Transverse colon (tissue), 4 donors: ENCODE measurements around the gene MAP2K6. TPM values are rescaled to one million over a fixed set of nuclear protein-coding genes. Genes with fewer than 3 reads are reported as not detected.

Source experiments
- DNase-seq: peaks from one replicate; pipeline ENCODE4 v3.0.0-alpha.2; 2019
- H3K27ac ChIP-seq, 4 donors: fragments of 200-600 bp; sonication (generic); 2 replicates each; pipeline ENCODE4 v1.5.1; 2016 to 2018; ENCODE audit warnings: inconsistent platforms in 4 of 4
- H3K27me3 ChIP-seq: fragments of 200-600 bp; sonication (generic); 2 replicates; pipeline ENCODE4 v1.5.1; 2017; ENCODE audit warnings: inconsistent platforms
- H3K36me3 ChIP-seq, 4 donors: fragments of 200-600 bp; sonication (generic); 2 replicates each; pipeline ENCODE4 v1.5.1; 2017 to 2019; ENCODE audit warnings: inconsistent platforms in 4 of 4
- H3K4me1 ChIP-seq, 4 donors: fragments of 200-600 bp; sonication (generic); 2 replicates each; pipeline ENCODE4 v1.5.1; 2017 to 2020; ENCODE audit warnings: inconsistent platforms in 4 of 4
- H3K4me3 ChIP-seq, 4 donors: fragments of 200-600 bp; sonication (generic); 1 replicate in 1 of 4; 2 replicates in 3 of 4; pipeline versions ENCODE4 v1.5.1 to v1.6.1; 2017 to 2019; ENCODE audit warnings: inconsistent platforms in 4 of 4
- H3K9me3 ChIP-seq, 2 donors: fragments of 200-600 bp; sonication (generic); 2 replicates each; pipeline ENCODE4 v1.5.1; 2017 to 2019; ENCODE audit warnings: inconsistent platforms in 2 of 2
- CTCF ChIP-seq, 5 experiments: fragments of 200-600 bp in 3 of 5; fragments of 450-650 bp in 2 of 5; sonication (generic) in 3 of 5; IDR thresholded peaks; 1 replicate in 2 of 5; 2 replicates in 3 of 5; pipeline ENCODE4 v1.5.1; 2016 to 2017; ENCODE audit warnings: antibody characterized with exemption in 5 of 5, inconsistent platforms in 3 of 5, mild to moderate bottlenecking in 2 of 5, moderate library complexity in 1 of 5
- EP300 ChIP-seq: sonication (generic); formaldehyde crosslinking; IDR thresholded peaks from one replicate; pipeline ENCODE4 v1.6.1; 2017; ENCODE audit warnings: antibody characterized with exemption, low read depth
- POLR2A ChIP-seq: fragments of 450-650 bp; IDR thresholded peaks from one replicate; pipeline ENCODE4 v1.6.1; 2016; ENCODE audit warnings: antibody characterized with exemption, mild to moderate bottlenecking, moderate library complexity
- POLR2AphosphoS5 ChIP-seq, 3 donors: sonication (generic); formaldehyde crosslinking; IDR thresholded peaks; one replicate each; pipeline ENCODE4 v1.6.1; 2016; ENCODE audit warnings: antibody characterized with exemption in 3 of 3
- WGBS, 2 donors: methylation state at CpG; one replicate each; pipeline ENCODE4 v1.1.5; 2018; ENCODE audit warnings: low coverage in 1 of 2; 5-methylcytosine and 5-hydroxymethylcytosine counted together
- in situ Hi-C, 4 donors: fragments of 200-750 bp; cut with MboI; loops; one replicate each; pipeline versions ENCODE4 v1.15.0 to v1.15.1; 2017; ENCODE audit warnings: low sequenced_read_pairs in 3 of 4, low pct_ligation_motif_present in 1 of 4, low pct_unique_long_range_greater_than_20kb in 1 of 4
- intact Hi-C: fragments of 100-400 bp; cut with DNase I; formaldehyde crosslinking; loops from one replicate; pipeline ENCODE4 v1.15.1; 2023; ENCODE audit warnings: low total_unique reads
- total RNA-seq, 4 donors: library from RNA; depleted of rRNA; stranded (reverse); fragments of >200 nt; gene quantifications; one replicate each; pipeline ENCODE4 v1.1.0, GENCODE V29; 2016

Gene MAP2K6
- total RNA-seq, 4 donors from 2014 or later, result 16.1 to 50.7 (median 45.8) TPM

- H3K27me3 ChIP-seq, result peaks cover 19% of the 10 kb centered on the region
- intact Hi-C loops, result no loop called here
- no peak overlapping the region for H3K4me3 ChIP-seq
- no peak for DNase-seq
- in situ Hi-C loops, result loop anchor here in 3 of 4 donors (10.0 to 25.0 kb wide), 2 partner anchors 565 to 582 kb away; partner anchors contain the start of gene KCNJ2 (in 2 of the 3)
- WGBS, 2 donors, result 94 to 98% methylated on average over 5 of the region's 5 CpGs
- TF ChIP-seq POLR2AphosphoS5 (IDR thresholded peaks at IDR 0.05), result no peak
- no peak for TF ChIP-seq POLR2A
- TF ChIP-seq EP300, result no peak
- TF ChIP-seq CTCF (IDR thresholded peaks at IDR 0.05), result no peak
- no peak overlapping the region for H3K27ac ChIP-seq
- H3K4me1 ChIP-seq, result peaks cover 0 to 4% (median 0%) of the 10 kb centered on the region in 4 donors
- no peaks in the 10 kb centered on the region for H3K9me3 ChIP-seq
- H3K36me3 ChIP-seq, result no peaks in the 10 kb centered on the region
These were observed 165.6 kb downstream of the MAP2K6 start for GRCh38 chr17:69579961-69580677.

DNA sequence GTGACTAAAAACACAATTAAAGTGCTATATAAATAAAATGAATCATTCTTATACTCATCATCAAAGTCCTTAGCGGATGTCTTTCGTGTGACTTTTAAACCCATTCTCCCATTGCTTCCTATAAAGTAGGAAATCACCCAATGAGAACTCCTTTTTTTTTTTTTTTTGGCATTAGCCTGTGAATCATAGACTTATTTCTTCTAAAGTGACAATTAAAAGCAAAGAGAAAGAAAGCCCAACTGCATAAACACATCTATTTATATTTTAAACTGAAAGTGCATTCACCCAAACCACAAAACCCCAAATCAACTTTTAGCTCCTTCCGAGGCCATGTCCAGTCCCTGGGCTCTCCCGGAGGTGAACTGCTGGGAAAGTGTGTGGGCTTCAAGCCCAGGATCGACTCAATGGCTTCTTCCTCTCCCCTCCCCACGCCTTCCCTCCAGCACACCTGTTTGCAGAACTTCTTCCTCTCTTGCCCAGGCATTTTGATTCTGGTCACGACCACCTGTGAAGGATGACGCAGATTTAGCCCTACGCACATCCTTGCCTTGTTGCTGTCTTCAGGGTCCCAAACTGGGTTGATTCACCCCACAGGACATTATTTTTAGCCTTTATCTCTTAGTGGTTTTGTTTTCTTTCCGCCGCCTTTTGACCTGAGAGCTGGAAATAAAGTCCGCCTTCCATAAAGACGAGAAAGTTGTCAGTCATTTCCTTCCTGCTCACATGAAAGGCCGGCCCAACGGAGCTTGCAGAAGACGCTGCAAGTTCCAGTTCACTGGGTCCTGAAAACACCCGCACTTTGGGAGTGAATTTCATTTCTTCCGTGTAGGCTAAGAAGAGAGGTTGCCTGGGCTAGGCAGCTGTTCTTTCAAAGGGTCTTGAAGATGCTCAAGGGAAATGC is 166.8 kb downstream of the MAP2K6 start:
- 53 to 72% methylated on average over 9 to 18 of the region's 18 CpGs for WGBS, 2 donors
- TF ChIP-seq POLR2A, result no peak
- TF ChIP-seq CTCF (IDR thresholded peaks at IDR 0.05), result no peak
- in situ Hi-C loops (loop anchor here in 2 of 4 donors (25.0 kb wide), 1 partner anchor 581 kb away; the partner anchor contains the start of gene KCNJ2 (in 2 of the 2)), intact Hi-C loops (no loop called here)
- no peak overlapping the region for H3K27ac ChIP-seq
- H3K9me3 ChIP-seq, result no peaks in the 10 kb centered on the region
- no peak overlapping the region for H3K4me3 ChIP-seq
- DNase-seq, result no peak
- H3K4me1 ChIP-seq, result no peaks in the 10 kb centered on the region
- H3K27me3 ChIP-seq, result peaks cover 19% of the 10 kb centered on the region
- no peaks in the 10 kb centered on the region for H3K36me3 ChIP-seq

DNA sequence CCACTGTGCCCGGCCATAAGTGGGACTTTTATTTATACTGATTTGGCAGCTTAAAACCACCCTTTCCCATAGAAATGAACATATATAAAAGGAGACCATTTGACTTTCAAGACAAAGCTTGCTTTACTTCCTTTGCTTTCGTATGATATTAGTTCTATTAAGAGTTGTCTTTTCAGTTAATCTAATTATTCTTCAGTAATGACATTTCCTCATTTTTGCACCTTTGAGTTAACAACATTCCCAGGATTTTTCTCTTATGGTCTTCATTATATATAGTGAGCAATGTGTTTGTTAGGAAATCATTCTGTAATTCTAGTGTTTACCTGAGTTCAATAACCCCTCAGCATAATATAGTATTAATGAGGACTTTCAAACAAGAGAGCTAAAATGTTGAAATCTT is 173.8 kb downstream of the MAP2K6 start:
- intact Hi-C loops, result no loop called here
- Histone ChIP-seq H3K36me3 (no peaks in the 10 kb centered on the region), H3K27ac (no peak overlapping the region), H3K4me1 (no peaks in the 10 kb centered on the region), H3K9me3 (no peaks in the 10 kb centered on the region), H3K4me3 (no peak overlapping the region), H3K27me3 (no peaks in the 10 kb centered on the region)
- no peak for TF ChIP-seq CTCF (IDR thresholded peaks at IDR 0.05)
- TF ChIP-seq POLR2A, result no peak
- no peak for TF ChIP-seq EP300
- no peak for TF ChIP-seq POLR2AphosphoS5 (IDR thresholded peaks at IDR 0.05)
- 36 to 60% methylated on average over 1 to 2 of the region's 2 CpGs for WGBS, 2 donors
- DNase-seq, result no peak
- in situ Hi-C loops, result loop anchor here in 2 of 4 donors (25.0 kb wide), 1 partner anchor 574 kb away; the partner anchor contains the start of gene KCNJ2 (in 2 of the 2)

DNA sequence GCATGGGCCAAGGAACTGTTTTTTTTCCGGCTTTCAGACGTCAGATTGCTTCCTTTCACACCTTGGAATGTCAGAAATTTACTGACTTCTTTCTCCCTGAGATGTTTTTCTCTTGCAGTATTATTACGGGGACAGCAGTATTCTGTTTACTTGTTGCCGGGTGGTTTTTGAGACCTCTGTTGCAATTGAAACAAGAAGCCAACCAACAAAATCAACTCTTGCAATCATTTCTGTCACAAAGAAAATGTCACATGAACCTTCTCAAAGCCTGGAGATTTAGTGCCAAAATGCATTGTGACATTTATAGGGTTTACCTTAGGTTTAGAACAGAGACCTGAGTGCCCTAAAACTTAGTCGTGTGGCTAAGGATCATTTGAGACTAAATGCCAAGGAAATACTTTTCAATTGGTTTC is 174.3 kb downstream of the MAP2K6 start:
- in situ Hi-C loops, result loop anchor here in 2 of 4 donors (25.0 kb wide), 1 partner anchor 573 kb away; the partner anchor contains the start of gene KCNJ2 (in 2 of the 2)
- no peak overlapping the region for H3K27ac ChIP-seq

More for the DNA sequence above, 174.3 kb downstream of the MAP2K6 start:
- WGBS, 2 donors, result 54 to 79% methylated on average over 4 to 5 of the region's 5 CpGs
- Histone ChIP-seq H3K4me3 (no peak overlapping the region), H3K27me3 (no peaks in the 10 kb centered on the region), H3K9me3 (no peaks in the 10 kb centered on the region), H3K36me3 (no peaks in the 10 kb centered on the region), H3K4me1 (no peaks in the 10 kb centered on the region)
- TF ChIP-seq CTCF (IDR thresholded peaks at IDR 0.05) (no peak), POLR2A (no peak), EP300 (no peak), POLR2AphosphoS5 (IDR thresholded peaks at IDR 0.05) (no peak)
- intact Hi-C loops, result no loop called here
- DNase-seq, result no peak
